Measurements from ENCODE around the gene USP22.

DNA sequence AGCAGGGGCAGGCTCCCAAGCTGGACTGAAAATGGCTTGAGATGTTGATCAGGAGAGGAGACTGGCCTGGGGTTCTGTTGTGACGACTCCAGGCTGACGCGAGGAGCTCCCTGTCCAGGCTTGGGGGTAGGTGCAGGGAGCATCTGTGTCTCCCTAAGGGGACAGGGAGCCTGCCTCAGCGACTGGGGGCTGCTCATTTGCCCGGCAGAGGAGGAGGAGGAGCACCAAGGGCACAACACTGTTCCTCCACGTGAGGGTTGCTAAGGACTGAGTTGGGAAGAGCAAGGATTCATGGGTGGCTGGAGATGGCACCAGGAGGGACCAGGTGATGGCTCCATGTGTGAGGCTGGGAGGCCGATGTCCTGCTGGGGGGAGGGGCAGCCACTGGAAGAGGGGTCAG, 53.3 kb downstream of the USP22 start:
- TF ChIP-seq, protein P1, sequence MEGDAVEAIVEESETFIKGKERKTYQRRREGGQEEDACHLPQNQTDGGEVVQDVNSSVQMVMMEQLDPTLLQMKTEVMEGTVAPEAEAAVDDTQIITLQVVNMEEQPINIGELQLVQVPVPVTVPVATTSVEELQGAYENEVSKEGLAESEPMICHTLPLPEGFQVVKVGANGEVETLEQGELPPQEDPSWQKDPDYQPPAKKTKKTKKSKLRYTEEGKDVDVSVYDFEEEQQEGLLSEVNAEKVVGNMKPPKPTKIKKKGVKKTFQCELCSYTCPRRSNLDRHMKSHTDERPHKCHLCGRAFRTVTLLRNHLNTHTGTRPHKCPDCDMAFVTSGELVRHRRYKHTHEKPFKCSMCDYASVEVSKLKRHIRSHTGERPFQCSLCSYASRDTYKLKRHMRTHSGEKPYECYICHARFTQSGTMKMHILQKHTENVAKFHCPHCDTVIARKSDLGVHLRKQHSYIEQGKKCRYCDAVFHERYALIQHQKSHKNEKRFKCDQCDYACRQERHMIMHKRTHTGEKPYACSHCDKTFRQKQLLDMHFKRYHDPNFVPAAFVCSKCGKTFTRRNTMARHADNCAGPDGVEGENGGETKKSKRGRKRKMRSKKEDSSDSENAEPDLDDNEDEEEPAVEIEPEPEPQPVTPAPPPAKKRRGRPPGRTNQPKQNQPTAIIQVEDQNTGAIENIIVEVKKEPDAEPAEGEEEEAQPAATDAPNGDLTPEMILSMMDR (IDR thresholded peaks at IDR 0.05; ENCODE audit: control extremely low read depth in 1 of 3, insufficient read depth in 1 of 3, low read depth in 1 of 3, low read length in 3 of 3): no peak
- TF ChIP-seq FOSL1 (IDR thresholded peaks at IDR 0.05; ENCODE audit: insufficient read depth, low read depth, low read length): no peak
- no peak for TF ChIP-seq SP1 (IDR thresholded peaks at IDR 0.05; ENCODE audit: low read depth, low read length)
- TF ChIP-seq CEBPB (IDR thresholded peaks at IDR 0.05; ENCODE audit: low read depth, low read length): no peak
- no peak for TF ChIP-seq POLR2A (IDR thresholded peaks at IDR 0.05; ENCODE audit: control extremely low read depth in 1 of 2, low read depth in 2 of 2, low read length in 2 of 2)
- TF ChIP-seq, protein P2, sequence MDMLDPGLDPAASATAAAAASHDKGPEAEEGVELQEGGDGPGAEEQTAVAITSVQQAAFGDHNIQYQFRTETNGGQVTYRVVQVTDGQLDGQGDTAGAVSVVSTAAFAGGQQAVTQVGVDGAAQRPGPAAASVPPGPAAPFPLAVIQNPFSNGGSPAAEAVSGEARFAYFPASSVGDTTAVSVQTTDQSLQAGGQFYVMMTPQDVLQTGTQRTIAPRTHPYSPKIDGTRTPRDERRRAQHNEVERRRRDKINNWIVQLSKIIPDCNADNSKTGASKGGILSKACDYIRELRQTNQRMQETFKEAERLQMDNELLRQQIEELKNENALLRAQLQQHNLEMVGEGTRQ (IDR thresholded peaks at IDR 0.05; ENCODE audit: low read length): no peak
- TF ChIP-seq EZH2 (IDR thresholded peaks at IDR 0.05; ENCODE audit: low read depth, low read length, severe bottlenecking): no peak
- no peak for TF ChIP-seq SIN3A (conservative IDR thresholded peaks at IDR 0.05 in 1 of 2, IDR thresholded peaks at IDR 0.05 in 1 of 2; ENCODE audit: low read depth in 1 of 2, low read length in 2 of 2)
- TF ChIP-seq CBX8 (IDR thresholded peaks at IDR 0.05; ENCODE audit: borderline replicate concordance, low read depth, low read length): no peak
- TF ChIP-seq, protein P3, sequence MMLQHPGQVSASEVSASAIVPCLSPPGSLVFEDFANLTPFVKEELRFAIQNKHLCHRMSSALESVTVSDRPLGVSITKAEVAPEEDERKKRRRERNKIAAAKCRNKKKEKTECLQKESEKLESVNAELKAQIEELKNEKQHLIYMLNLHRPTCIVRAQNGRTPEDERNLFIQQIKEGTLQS (IDR thresholded peaks at IDR 0.05; ENCODE audit: insufficient read depth, low read depth, low read length): no peak
- TF ChIP-seq, protein P4, sequence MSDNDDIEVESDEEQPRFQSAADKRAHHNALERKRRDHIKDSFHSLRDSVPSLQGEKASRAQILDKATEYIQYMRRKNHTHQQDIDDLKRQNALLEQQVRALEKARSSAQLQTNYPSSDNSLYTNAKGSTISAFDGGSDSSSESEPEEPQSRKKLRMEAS (IDR thresholded peaks at IDR 0.05): no peak
- TF ChIP-seq BACH1 (IDR thresholded peaks at IDR 0.05; ENCODE audit: low read length): no peak

Data from H1 (cell line).